H1 (cell line): ENCODE data around the gene RASA4B. TPM values are rescaled to one million over a fixed set of nuclear protein-coding genes. Genes with fewer than 3 reads are reported as not detected.

Experiments
- CTCF ChIA-PET: fragments of 300-600 bp; sonication (Branson Sonifier 250); formaldehyde crosslinking; loops from one replicate; lab custom pipeline; 2021; ENCODE audit not compliant: partially characterized antibody; lab: Charles Lee
- POLR2A ChIA-PET: fragments of 300-600 bp; sonication (Branson Sonifier 250); formaldehyde crosslinking; loops from one replicate; lab custom pipeline; 2021; ENCODE audit warnings: inconsistent platforms; ENCODE audit not compliant: partially characterized antibody; lab: Charles Lee
- DNase-seq, 2 experiments: peaks; one replicate each; pipeline versions ENCODE4 v3.0.0 to v3.0.0-alpha.2; 2010 to 2022; ENCODE audit warnings: low spot score in 2 of 2, low read depth in 1 of 2, mixed read lengths in 1 of 2
- FAIRE-seq: peaks from 2 replicates; lab custom pipeline; 2011; peaks lifted over from hg19 to GRCh38; lab: Jason Lieb, UNC
- H2AFZ ChIP-seq: 2 replicates; pipeline ENCODE4 v1.8.1; 2012; ENCODE audit warnings: low read length, inconsistent platforms
- H2AK5ac ChIP-seq: 2 replicates; pipeline ENCODE4 v1.6.1; 2013; ENCODE audit warnings: low read depth, low read length
- H2BK120ac ChIP-seq: replicated peaks from 2 replicates; pipeline ENCODE3; 2013; ENCODE audit warnings: low read depth, low read length, inconsistent platforms
- H2BK12ac ChIP-seq: 2 replicates; pipeline ENCODE4 v1.6.1; 2013; ENCODE audit warnings: low read depth, low read length
- H2BK15ac ChIP-seq: 2 replicates; pipeline ENCODE4 v1.6.1; 2013; ENCODE audit warnings: low read length
- H2BK20ac ChIP-seq: 2 replicates; pipeline ENCODE4 v1.6.1; 2013; ENCODE audit warnings: low read length
- H2BK5ac ChIP-seq: 2 replicates; pipeline ENCODE4 v1.6.1; 2013; ENCODE audit warnings: low read depth, low read length
- H3K14ac ChIP-seq: 2 replicates; pipeline ENCODE4 v1.6.1; 2013; ENCODE audit warnings: inconsistent platforms; ENCODE audit not compliant: insufficient read length
- H3K18ac ChIP-seq: 2 replicates; pipeline ENCODE4 v1.6.1; 2013; ENCODE audit warnings: low read length; ENCODE audit errors: extremely low read depth
- H3K23ac ChIP-seq: 2 replicates; pipeline ENCODE4 v1.6.1; 2013; ENCODE audit warnings: inconsistent platforms; ENCODE audit not compliant: insufficient read length
- H3K23me2 ChIP-seq: 2 replicates; pipeline ENCODE4 v1.6.1; 2013; ENCODE audit warnings: low read depth, low read length
- H3K27ac ChIP-seq: 2 replicates; pipeline ENCODE4 v1.6.1; 2011; ENCODE audit warnings: low read depth, low read length, inconsistent platforms
- H3K27me3 ChIP-seq, 4 experiments: replicated peaks in 1 of 4; 1 replicate in 1 of 4; 2 replicates in 3 of 4; pipeline versions ENCODE4 v1.6.1 to v1.8.1; 2011 to 2013; ENCODE audit warnings: low read length in 3 of 4, mild to moderate bottlenecking in 3 of 4, inconsistent platforms in 2 of 4, mixed read lengths in 2 of 4, moderate library complexity in 1 of 4; ENCODE audit not compliant: control insufficient read depth in 3 of 4, insufficient read depth in 3 of 4; ENCODE audit errors: extremely low read depth in 1 of 4
- H3K36me3 ChIP-seq, 4 experiments: 2 replicates each; pipeline versions ENCODE4 v1.6.1 to v1.8.1; 2011 to 2013; ENCODE audit warnings: mild to moderate bottlenecking in 4 of 4, low read length in 3 of 4, moderate library complexity in 2 of 4, control low read depth in 1 of 4, inconsistent platforms in 1 of 4; ENCODE audit not compliant: insufficient read depth in 4 of 4, control insufficient read depth in 2 of 4
- H3K4ac ChIP-seq: replicated peaks from 2 replicates; pipeline ENCODE3; 2013; ENCODE audit warnings: low read length, low read depth, mixed read lengths, inconsistent platforms; ENCODE audit not compliant: insufficient read length
- H3K4me1 ChIP-seq, 4 experiments: replicated peaks in 1 of 4; 1 replicate in 1 of 4; 2 replicates in 3 of 4; pipeline versions ENCODE4 v1.6.1 to v1.8.1; 2011 to 2013; ENCODE audit warnings: low read length in 3 of 4, inconsistent platforms in 2 of 4, mixed read lengths in 1 of 4; ENCODE audit not compliant: insufficient read depth in 4 of 4, control insufficient read depth in 3 of 4
- H3K4me2 ChIP-seq, 2 experiments: 2 replicates each; pipeline versions ENCODE4 v1.6.1 to v1.8.1; 2011 to 2013; ENCODE audit warnings: low read depth in 2 of 2, low read length in 2 of 2, control low read depth in 1 of 2, inconsistent platforms in 1 of 2, mild to moderate bottlenecking in 1 of 2; ENCODE audit not compliant: insufficient read depth in 1 of 2
- H3K4me3 ChIP-seq, 4 experiments: fragments of 200-600, 300-600 bp in 1 of 4; sonication (generic), shearing (Covaris generic), sonication (Bioruptor Twin) in 1 of 4; 2 replicates each; pipeline versions ENCODE4 v1.5.1 to v1.8.1; 2011 to 2016; ENCODE audit warnings: low read length in 4 of 4, low read depth in 3 of 4, control low read depth in 2 of 4, inconsistent platforms in 2 of 4, mild to moderate bottlenecking in 2 of 4, mixed read lengths in 1 of 4, moderate library complexity in 1 of 4; ENCODE audit not compliant: insufficient read depth in 2 of 4; ENCODE audit errors: extremely low read depth in 1 of 4
- H3K56ac ChIP-seq: replicated peaks from 2 replicates; pipeline ENCODE3; 2013; ENCODE audit warnings: low read depth, mild to moderate bottlenecking, mixed read lengths, low read length, inconsistent platforms; ENCODE audit not compliant: insufficient read length
- H3K79me1 ChIP-seq: 2 replicates; pipeline ENCODE4 v1.6.1; 2013; ENCODE audit warnings: low read depth, low read length, control low read depth
- H3K79me2 ChIP-seq, 2 experiments: 2 replicates each; pipeline versions ENCODE4 v1.6.1 to v1.8.1; 2012 to 2013; ENCODE audit warnings: low read length in 2 of 2, mild to moderate bottlenecking in 2 of 2, inconsistent platforms in 1 of 2; ENCODE audit not compliant: insufficient read depth in 2 of 2, control insufficient read depth in 1 of 2
- H3K9ac ChIP-seq, 4 experiments: replicated peaks in 1 of 4; 1 replicate in 1 of 4; 2 replicates in 3 of 4; pipeline versions ENCODE4 v1.6.1 to v1.8.1; 2011 to 2013; ENCODE audit warnings: low read depth in 3 of 4, low read length in 3 of 4, control low read depth in 2 of 4, mild to moderate bottlenecking in 2 of 4, moderate library complexity in 2 of 4, inconsistent platforms in 1 of 4; ENCODE audit errors: extremely low read depth in 1 of 4
- H3K9me3 ChIP-seq, 2 experiments: 2 replicates each; pipeline versions ENCODE4 v1.6.1 to v1.8.1; 2012 to 2013; ENCODE audit warnings: mild to moderate bottlenecking in 2 of 2, moderate library complexity in 2 of 2, control low read depth in 1 of 2, inconsistent platforms in 1 of 2, low read depth in 1 of 2, low read length in 1 of 2, mixed read lengths in 1 of 2; ENCODE audit not compliant: insufficient read depth in 2 of 2
- H4K20me1 ChIP-seq, 2 experiments: replicated peaks in 1 of 2; 2 replicates each; pipeline versions ENCODE3 to v1.8.1; 2011 to 2013; ENCODE audit warnings: inconsistent platforms in 2 of 2, low read length in 2 of 2, mild to moderate bottlenecking in 1 of 2; ENCODE audit not compliant: insufficient read depth in 2 of 2, control insufficient read depth in 1 of 2
- H4K5ac ChIP-seq: 2 replicates; pipeline ENCODE4 v1.6.1; 2013; ENCODE audit warnings: low read length, low read depth, mixed read lengths, inconsistent platforms; ENCODE audit not compliant: insufficient read length
- H4K8ac ChIP-seq: 2 replicates; pipeline ENCODE4 v1.8.0; 2013; ENCODE audit warnings: mild to moderate bottlenecking, moderate library complexity, low read length, inconsistent platforms; ENCODE audit not compliant: insufficient read depth; ENCODE audit errors: extremely low read depth
- H4K91ac ChIP-seq: replicated peaks from 2 replicates; pipeline ENCODE3; 2013; ENCODE audit warnings: low read length, mixed read lengths, inconsistent platforms; ENCODE audit not compliant: insufficient read length
- CTBP2 ChIP-seq: IDR thresholded peaks from 2 replicates; pipeline ENCODE4 v1.7.0; 2011; ENCODE audit warnings: borderline replicate concordance, mild to moderate bottlenecking, moderate library complexity, mixed read lengths, low read length; ENCODE audit not compliant: insufficient read depth, insufficient read length
- EZH2 ChIP-seq: fragments of 200-600 bp; sonication (generic); IDR thresholded peaks from 2 replicates; pipeline ENCODE4 v1.7.1; 2012; ENCODE audit warnings: low read depth, mild to moderate bottlenecking, moderate library complexity, low read length, inconsistent platforms; ENCODE audit not compliant: severe bottlenecking
- GABPA ChIP-seq: IDR thresholded peaks from 2 replicates; pipeline ENCODE4 v1.6.1; 2011; ENCODE audit warnings: mild to moderate bottlenecking, low read length, moderate library complexity, borderline replicate concordance; ENCODE audit not compliant: insufficient read depth
- JUN ChIP-seq: IDR thresholded peaks from 2 replicates; pipeline ENCODE4 v1.6.1; 2011; ENCODE audit warnings: low read depth, mild to moderate bottlenecking, improper control_type of control experiment, low read length
- NANOG ChIP-seq: IDR thresholded peaks from 2 replicates; pipeline ENCODE4 v1.6.1; 2011; ENCODE audit warnings: low read length, low read depth, mild to moderate bottlenecking, inconsistent platforms; ENCODE audit not compliant: insufficient read depth, poor library complexity, severe bottlenecking
- NRF1 ChIP-seq: IDR thresholded peaks from 2 replicates; pipeline ENCODE4 v1.6.1; 2011; ENCODE audit warnings: mild to moderate bottlenecking, low read depth, low read length, improper control_type of control experiment
- PHF8 ChIP-seq: fragments of 200-600 bp; sonication (generic); conservative IDR thresholded peaks from 2 replicates; pipeline ENCODE4 v1.7.1; 2012; ENCODE audit warnings: low read depth, mild to moderate bottlenecking, inconsistent platforms, low read length, moderate library complexity
- RNF2 ChIP-seq: fragments of 200-900, 300-1000 bp; sonication (generic); IDR thresholded peaks from 2 replicates; pipeline ENCODE4 v1.7.1; 2016; ENCODE audit warnings: borderline replicate concordance, low read depth, mild to moderate bottlenecking, antibody characterized with exemption, low read length; ENCODE audit not compliant: poor library complexity, severe bottlenecking; ENCODE audit errors: missing control alignments
- SIN3A ChIP-seq, 2 experiments: IDR thresholded peaks in 1 of 2; conservative IDR thresholded peaks in 1 of 2; 2 replicates each; pipeline ENCODE4 v1.6.1; 2011 to 2012; ENCODE audit warnings: low read length in 2 of 2, improper control_type of control experiment in 1 of 2, low read depth in 1 of 2, mild to moderate bottlenecking in 1 of 2
- TBP ChIP-seq: IDR thresholded peaks from 2 replicates; pipeline ENCODE4 v1.6.1; 2011; ENCODE audit warnings: low read depth, low read length, improper control_type of control experiment
- TEAD4 ChIP-seq: IDR thresholded peaks from 2 replicates; pipeline ENCODE4 v1.6.1; 2012; ENCODE audit warnings: low read depth, low read length, inconsistent platforms, mixed read lengths
- WGBS, 2 experiments: shearing (Covaris generic) in 1 of 2; methylation state at CpG; one replicate each; pipeline versions ENCODE4 v1.1.6 to v1.1.7; 2013 to 2015; ENCODE audit warnings: low lambda C conversion rate in 2 of 2, mixed read lengths in 2 of 2, inconsistent platforms in 1 of 2, low coverage in 1 of 2, missing lambda C conversion rate in 1 of 2; ENCODE audit not compliant: insufficient replicate concordance in 2 of 2, insufficient coverage in 1 of 2, insufficient read length in 1 of 2; ENCODE audit errors: extremely low coverage in 1 of 2, missing lambda C conversion rate in 1 of 2; 5-methylcytosine and 5-hydroxymethylcytosine counted together
- polyA plus RNA-seq, 7 experiments: library from polyadenylated mRNA; depleted of rRNA in 3 of 7; stranded (reverse) in 5 of 7; unstranded in 2 of 7; fragments of >200 nt in 5 of 7; fragments of 200-250 nt in 2 of 7; gene quantifications; 1 replicate in 5 of 7; 2 replicates in 1 of 7; 4 replicates in 1 of 7; pipeline versions ENCODE4 v1.2.1 to v1.2.3, GENCODE V29; 2011 to 2013; ENCODE audit warnings: missing spikeins in 2 of 7, mixed read lengths in 2 of 7
- total RNA-seq: library from RNA; stranded (reverse); fragmentation: NEBNext Ultra II Directional; extraction: Animal tissue kit (Norgen Biotek cat#: 25700); gene quantifications from 2 replicates; pipeline ENCODE4 v1.2.1, GENCODE V29; 2021

RASA4B gene
- total and polyA plus RNA-seq, 2 of the 8 experiments (the other 6 are each of a cell fraction or from before 2014, with no cell fraction given) = 3.4 to 6.7 TPM

DNA sequence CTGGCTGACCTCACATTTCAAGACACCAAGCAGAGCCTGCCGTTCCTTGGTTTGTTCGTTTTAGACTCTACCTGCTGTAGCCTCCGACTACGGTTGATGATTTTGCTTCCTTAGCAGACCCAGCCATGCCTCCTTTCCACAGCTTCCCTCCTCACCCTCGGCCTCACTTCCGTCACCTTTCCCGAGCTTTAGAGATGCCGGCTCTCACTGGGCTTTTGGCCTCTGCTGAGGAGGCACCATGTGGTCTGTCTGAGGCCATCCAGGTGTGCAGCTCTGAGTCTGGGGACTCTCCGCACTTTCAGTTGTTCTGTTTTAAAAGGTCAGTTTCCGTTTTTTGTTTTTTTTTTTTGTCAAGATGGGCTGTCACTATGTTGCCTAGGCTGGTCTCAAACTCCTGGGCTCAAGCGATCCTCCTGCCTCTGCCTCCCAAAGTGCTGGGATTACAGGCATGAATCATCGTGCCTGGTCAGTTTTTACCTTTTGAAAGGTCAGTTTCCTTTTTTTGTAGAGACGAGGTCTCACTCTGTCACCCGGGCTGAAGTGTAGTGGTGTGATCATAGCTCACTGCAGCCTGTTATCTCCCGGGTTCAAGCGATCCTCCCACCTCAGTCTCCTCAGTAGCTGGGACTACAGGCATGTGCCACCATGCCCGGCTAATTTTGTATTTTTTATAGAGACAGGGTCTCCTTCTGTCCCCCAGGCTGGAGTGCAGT, 72.5 kb downstream of the RASA4B start:
- no peak for DNase-seq
- CTCF ChIA-PET = interaction anchor here (1.0 to 1.7 kb wide), 2 partner anchors 10 to 33 kb away, joined by 4 read pairs; no protein-coding TSS in a partner anchor
- no peak for FAIRE-seq
- no peak for TF ChIP-seq TBP
- no peak for TF ChIP-seq JUN
- TF ChIP-seq TEAD4 = no peak
- TF ChIP-seq GABPA = no peak
- TF ChIP-seq NRF1 = no peak
- TF ChIP-seq PHF8 = no peak
- no peak for TF ChIP-seq RNF2
- TF ChIP-seq SIN3A (conservative IDR thresholded peaks at IDR 0.05 in 1 of 2, IDR thresholded peaks at IDR 0.05 in 1 of 2; ENCODE audit: low read depth in 1 of 2, low read length in 2 of 2) = no peak
- no peak for TF ChIP-seq EZH2
- no peak for TF ChIP-seq CTBP2
- TF ChIP-seq NANOG = no peak

More for the DNA sequence above, 72.5 kb downstream of the RASA4B start:
- H2AK5ac ChIP-seq = no peak overlapping the region
- H2AFZ ChIP-seq = no peak overlapping the region
- no peak overlapping the region for H3K9ac ChIP-seq
- 94% methylated on average over 14 of the region's 17 CpGs; no CpG with 5 or more reads in 1 of the 2 experiments for WGBS, 2 experiments
- H3K79me1 ChIP-seq = no peaks in the 10 kb centered on the region
- no peak overlapping the region for H2BK20ac ChIP-seq
- no peak overlapping the region for H4K91ac ChIP-seq
- H3K4me2 ChIP-seq = no peak overlapping the region
- H2BK120ac ChIP-seq = no peak overlapping the region
- no peaks in the 10 kb centered on the region for H3K27me3 ChIP-seq
- POLR2A ChIA-PET = interaction anchor here (0.9 to 2.9 kb wide), 2 partner anchors 11 to 21 kb away, joined by 3 to 16 read pairs; no protein-coding TSS in a partner anchor
- H3K4ac ChIP-seq = no peak overlapping the region
- H4K8ac ChIP-seq = no peak overlapping the region
- H3K79me2 ChIP-seq = no peaks in the 10 kb centered on the region
- H3K23ac ChIP-seq = no peak overlapping the region
- no peak overlapping the region for H4K5ac ChIP-seq
- no peaks in the 10 kb centered on the region for H3K23me2 ChIP-seq
- H3K4me3 ChIP-seq = no peak overlapping the region
- no peak overlapping the region for H3K27ac ChIP-seq
- no peak overlapping the region for H3K14ac ChIP-seq
- H2BK15ac ChIP-seq = no peak overlapping the region
- no peak overlapping the region for H2BK12ac ChIP-seq
- H2BK5ac ChIP-seq = no peak overlapping the region
- H4K20me1 ChIP-seq = peaks cover 0 to 3% of the 10 kb centered on the region in 2 experiments
- peaks cover 2 to 17% (median 6%) of the 10 kb centered on the region in 4 experiments; a peak in 5 of 8 replicates for H3K36me3 ChIP-seq
- no peak overlapping the region for H3K56ac ChIP-seq
- no peaks in the 10 kb centered on the region for H3K9me3 ChIP-seq
- peaks cover 0 to 9% (median 0%) of the 10 kb centered on the region in 4 experiments; a peak in 2 of 7 replicates for H3K4me1 ChIP-seq
- no peak overlapping the region for H3K18ac ChIP-seq
